Thoracic aorta (tissue), 2 donors: ENCODE data around the gene KLHL15. TPM values are rescaled to one million over a fixed set of nuclear protein-coding genes. Genes with fewer than 3 reads are reported as not detected.
"Not testable (repeated sequence)": the region's sequence is repeated elsewhere in the genome, so short reads cannot be mapped to it uniquely, and the experiment has no call there.

Source experiments
- ATAC-seq: fragments of 150-250 bp; one replicate; pipeline ENCODE4 v1.8.0; 2017; ENCODE audit warnings: low read depth; ENCODE audit not compliant: insufficient number of reproducible peaks, low FRiP score
- DNase-seq: peaks from one replicate; pipeline ENCODE4 v3.0.0-alpha.2; 2020; ENCODE audit warnings: low spot score
- H3K27ac ChIP-seq, 2 donors: fragments of 200-600 bp; sonication (generic); 1 replicate in 1 of 2; 2 replicates in 1 of 2; pipeline ENCODE4 v1.5.1; 2016; ENCODE audit warnings: mild to moderate bottlenecking in 2 of 2, moderate library complexity in 2 of 2
- H3K27me3 ChIP-seq: fragments of 200-600 bp; sonication (generic); replicated peaks from 2 replicates; pipeline ENCODE4 v1.6.0; 2016; ENCODE audit warnings: mild to moderate bottlenecking; ENCODE audit not compliant: insufficient read depth
- H3K36me3 ChIP-seq: fragments of 200-600 bp; sonication (generic); one replicate; pipeline ENCODE4 v1.5.1; 2016
- H3K4me1 ChIP-seq, 2 donors: fragments of 200-600 bp; sonication (generic); 1 replicate in 1 of 2; 2 replicates in 1 of 2; pipeline versions ENCODE4 v1.5.1 to v1.6.0; 2016; ENCODE audit warnings: low read depth in 2 of 2, mild to moderate bottlenecking in 1 of 2; ENCODE audit not compliant: control insufficient read depth in 1 of 2
- H3K4me3 ChIP-seq: fragments of 200-600 bp; sonication (generic); 2 replicates; pipeline ENCODE4 v1.5.1; 2016; ENCODE audit warnings: mild to moderate bottlenecking
- H3K9me3 ChIP-seq: fragments of 200-600 bp; sonication (generic); 2 replicates; pipeline ENCODE4 v1.5.1; 2016
- total RNA-seq, 2 donors: library from RNA; depleted of rRNA; stranded (reverse); fragments of >200 nt; gene quantifications; one replicate each; pipeline versions ENCODE4 v1.1.0 to v1.2.3, GENCODE V29; 2016
- TF ChIP-seq, protein P1 (sequence below): fragments of 200-600 bp; sonication (generic); IDR thresholded peaks from one replicate; pipeline ENCODE4 v1.5.1; 2019; ENCODE audit warnings: antibody characterized with exemption

KLHL15 gene
- total RNA-seq, 2 donors from 2014 or later, result 4.7 to 13.1 TPM

DNA sequence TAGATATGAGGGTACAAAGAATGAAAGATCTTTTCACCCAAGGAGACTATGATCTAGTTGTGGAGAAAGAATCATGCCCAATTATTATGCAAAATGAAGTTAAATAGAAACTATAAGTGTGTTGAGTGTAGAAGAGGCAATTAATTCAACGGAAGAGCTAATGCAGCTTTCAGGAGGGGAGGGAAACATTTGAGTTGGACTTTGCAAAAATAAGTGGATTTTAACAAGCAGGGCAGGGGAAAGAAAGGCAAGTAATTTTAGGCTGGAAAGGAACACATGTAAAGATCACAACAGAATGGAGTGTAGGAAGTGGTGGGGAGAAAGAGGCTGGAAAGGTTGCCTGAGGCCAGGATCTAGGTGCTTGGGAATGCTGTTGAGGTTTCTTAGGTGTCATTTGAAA is 44.1 kb downstream of the KLHL15 start:
- Histone ChIP-seq H3K4me1 (no peaks in the 10 kb centered on the region), H3K27me3 (no peaks in the 10 kb centered on the region), H3K4me3 (no peak overlapping the region), H3K9me3 (no peaks in the 10 kb centered on the region), H3K36me3 (no peaks in the 10 kb centered on the region), H3K27ac (no peak overlapping the region)
- no peak for DNase-seq
- TF ChIP-seq, protein P1, sequence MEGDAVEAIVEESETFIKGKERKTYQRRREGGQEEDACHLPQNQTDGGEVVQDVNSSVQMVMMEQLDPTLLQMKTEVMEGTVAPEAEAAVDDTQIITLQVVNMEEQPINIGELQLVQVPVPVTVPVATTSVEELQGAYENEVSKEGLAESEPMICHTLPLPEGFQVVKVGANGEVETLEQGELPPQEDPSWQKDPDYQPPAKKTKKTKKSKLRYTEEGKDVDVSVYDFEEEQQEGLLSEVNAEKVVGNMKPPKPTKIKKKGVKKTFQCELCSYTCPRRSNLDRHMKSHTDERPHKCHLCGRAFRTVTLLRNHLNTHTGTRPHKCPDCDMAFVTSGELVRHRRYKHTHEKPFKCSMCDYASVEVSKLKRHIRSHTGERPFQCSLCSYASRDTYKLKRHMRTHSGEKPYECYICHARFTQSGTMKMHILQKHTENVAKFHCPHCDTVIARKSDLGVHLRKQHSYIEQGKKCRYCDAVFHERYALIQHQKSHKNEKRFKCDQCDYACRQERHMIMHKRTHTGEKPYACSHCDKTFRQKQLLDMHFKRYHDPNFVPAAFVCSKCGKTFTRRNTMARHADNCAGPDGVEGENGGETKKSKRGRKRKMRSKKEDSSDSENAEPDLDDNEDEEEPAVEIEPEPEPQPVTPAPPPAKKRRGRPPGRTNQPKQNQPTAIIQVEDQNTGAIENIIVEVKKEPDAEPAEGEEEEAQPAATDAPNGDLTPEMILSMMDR, result no peak
- no peak for ATAC-seq

DNA sequence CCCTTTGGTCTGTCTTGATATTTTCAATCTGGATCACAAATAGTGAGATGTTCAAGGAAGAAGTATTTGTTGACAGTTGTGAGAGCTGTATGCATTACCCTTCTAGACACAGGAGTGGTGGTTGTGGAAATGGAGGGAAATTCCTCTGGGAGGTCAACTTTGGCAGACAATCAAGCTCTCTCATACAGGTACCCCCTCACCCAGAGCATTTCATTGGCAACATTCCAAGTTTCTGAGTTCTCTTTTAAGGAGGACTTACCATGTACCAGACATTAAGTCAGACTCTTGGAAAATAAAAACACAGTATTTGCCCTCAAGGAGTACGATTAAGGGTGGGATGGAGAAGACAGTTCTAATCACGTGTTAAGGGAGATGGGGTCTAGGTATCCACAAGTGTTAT is 45.3 kb downstream of the KLHL15 start:
- Histone ChIP-seq H3K27me3 (no peaks in the 10 kb centered on the region), H3K36me3 (no peaks in the 10 kb centered on the region), H3K4me1 (no peaks in the 10 kb centered on the region), H3K9me3 (no peaks in the 10 kb centered on the region), H3K4me3 (no peak overlapping the region), H3K27ac (no peak overlapping the region)
- no peak for ATAC-seq
- no peak for DNase-seq
- TF ChIP-seq, protein P1, result no peak

DNA sequence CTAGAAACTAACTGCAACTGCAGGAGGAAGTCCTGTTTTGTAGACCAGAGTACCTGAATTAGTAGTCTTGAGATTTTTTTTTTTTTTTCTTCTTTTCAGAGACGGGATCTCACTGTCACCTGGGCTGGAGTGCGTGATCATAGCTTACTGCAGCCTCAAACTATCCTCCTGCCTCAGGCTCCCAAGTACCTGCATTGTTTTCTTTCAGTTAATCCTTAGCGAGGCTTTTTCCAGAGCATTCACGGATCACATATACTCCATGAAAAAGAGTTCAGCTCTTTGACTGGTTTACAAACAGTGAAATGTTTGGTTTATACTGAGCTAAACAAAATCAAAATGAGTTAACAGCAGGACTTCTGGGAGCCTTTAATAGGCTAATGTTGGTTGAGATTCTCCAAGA is 45.8 kb downstream of the KLHL15 start:
- H3K27me3 ChIP-seq, result no peaks in the 10 kb centered on the region
- no peaks in the 10 kb centered on the region for H3K9me3 ChIP-seq
- no peaks in the 10 kb centered on the region for H3K4me1 ChIP-seq
- TF ChIP-seq, protein P1, result no peak
- no peaks in the 10 kb centered on the region for H3K36me3 ChIP-seq
- DNase-seq (no peak), ATAC-seq (no peak)
- no peak overlapping the region for H3K4me3 ChIP-seq
- H3K27ac ChIP-seq, result no peak overlapping the region

DNA sequence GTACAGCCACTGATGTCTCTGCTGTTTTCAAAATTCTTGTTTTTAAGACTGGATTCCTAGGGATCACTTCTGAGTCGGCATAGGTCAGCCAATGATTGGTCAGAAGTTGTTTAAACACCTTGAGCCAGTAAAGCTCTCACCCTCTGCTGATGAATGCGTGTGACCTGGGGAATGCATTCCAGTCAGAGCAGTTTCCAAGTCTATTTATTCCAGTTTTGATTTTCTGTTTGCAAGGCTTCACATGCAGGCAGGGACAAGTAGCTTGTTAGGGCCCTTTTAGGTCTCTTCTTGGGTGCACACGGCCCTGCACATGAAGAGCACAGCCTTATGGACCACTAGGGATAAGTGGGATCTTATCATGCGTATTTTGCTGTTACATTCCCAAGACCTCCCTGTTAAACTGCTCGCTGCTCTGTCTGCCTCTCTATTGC is 47.0 kb downstream of the KLHL15 start:
- no peaks in the 10 kb centered on the region for H3K4me1 ChIP-seq
- no peaks in the 10 kb centered on the region for H3K36me3 ChIP-seq
- no peaks in the 10 kb centered on the region for H3K9me3 ChIP-seq
- H3K27me3 ChIP-seq, result no peaks in the 10 kb centered on the region
- TF ChIP-seq, protein P1, result no peak
- DNase-seq (no peak), ATAC-seq (no peak)
- H3K27ac ChIP-seq, result no peak overlapping the region
- no peak overlapping the region for H3K4me3 ChIP-seq

DNA sequence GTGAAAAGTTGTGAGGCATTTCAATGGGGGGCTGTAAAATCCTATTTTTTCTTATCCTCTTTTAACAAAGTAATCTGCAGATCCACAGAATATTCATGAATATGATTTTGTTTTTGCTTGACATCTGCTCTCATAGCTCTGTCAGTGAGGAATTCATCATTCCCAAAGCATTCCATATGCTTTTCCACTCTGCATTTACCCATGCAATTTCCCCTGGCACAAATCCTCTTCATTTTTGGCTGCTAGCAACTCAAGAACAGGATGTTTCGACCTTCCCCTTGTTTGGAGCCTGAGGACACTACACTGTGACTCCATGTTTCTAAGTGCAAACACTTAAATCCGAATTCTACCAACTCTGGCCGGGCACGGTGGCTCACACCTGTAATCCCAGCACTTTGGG is 48.5 kb downstream of the KLHL15 start:
- Histone ChIP-seq H3K27me3 (no peaks in the 10 kb centered on the region), H3K27ac (no peak overlapping the region), H3K4me3 (no peak overlapping the region), H3K36me3 (no peaks in the 10 kb centered on the region), H3K9me3 (no peaks in the 10 kb centered on the region), H3K4me1 (no peaks in the 10 kb centered on the region)
- TF ChIP-seq, protein P1, result no peak
- no peak for ATAC-seq
- no peak for DNase-seq

DNA sequence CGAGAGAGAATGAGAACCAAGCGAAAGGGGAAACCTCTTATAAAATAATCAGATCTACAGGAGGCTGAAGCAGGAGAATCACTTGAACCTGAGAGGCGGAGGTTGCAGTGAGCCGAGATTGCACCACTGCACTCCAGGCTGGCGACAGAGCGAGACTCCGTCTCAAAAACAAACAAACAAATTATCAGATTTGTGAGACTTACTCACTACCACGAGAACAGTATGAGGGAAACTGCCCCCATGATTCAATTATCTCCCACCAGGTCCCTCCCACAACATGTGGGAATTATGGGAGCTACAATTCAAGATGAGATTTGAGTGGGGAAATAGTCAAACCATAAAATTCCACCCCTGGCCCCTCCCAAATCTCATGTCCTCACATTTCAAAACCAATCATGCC is 61.4 kb downstream of the KLHL15 start:
- H3K36me3 ChIP-seq, ATAC-seq, H3K4me3 ChIP-seq, H3K9me3 ChIP-seq, H3K4me1 ChIP-seq, H3K27me3 ChIP-seq, DNase-seq, H3K27ac ChIP-seq: not testable (repeated sequence)
